Measurements from ENCODE around the gene ZDHHC5.

The ZDHHC5 gene

DNA sequence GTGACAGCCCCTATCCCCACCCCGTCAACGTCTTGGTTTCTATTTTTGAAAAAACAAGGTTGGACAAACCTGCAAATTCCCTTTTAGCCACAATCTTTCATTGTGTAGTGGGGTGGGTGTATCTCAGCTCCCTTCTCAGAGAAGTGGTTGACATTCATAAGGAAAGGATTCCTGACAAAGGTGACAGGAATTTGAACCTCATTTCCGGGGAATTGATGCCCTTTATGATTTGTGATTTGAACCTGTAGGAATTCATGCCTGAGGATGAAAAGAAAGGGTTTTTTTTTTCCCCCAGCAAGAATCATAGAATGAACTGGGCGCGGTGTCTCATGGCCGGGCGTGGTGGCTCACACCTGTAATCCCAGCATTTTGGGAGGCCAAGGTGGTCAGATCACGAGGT is 32.7 kb upstream of the ZDHHC5 start:
- no peak for TF ChIP-seq MYC (IDR thresholded peaks at IDR 0.05; ENCODE audit: low read depth, low read length)
- TF ChIP-seq, protein P1, sequence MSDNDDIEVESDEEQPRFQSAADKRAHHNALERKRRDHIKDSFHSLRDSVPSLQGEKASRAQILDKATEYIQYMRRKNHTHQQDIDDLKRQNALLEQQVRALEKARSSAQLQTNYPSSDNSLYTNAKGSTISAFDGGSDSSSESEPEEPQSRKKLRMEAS (IDR thresholded peaks at IDR 0.05; ENCODE audit: low read depth, low read length) = no peak
- TF ChIP-seq POLR2A (IDR thresholded peaks at IDR 0.05; ENCODE audit: extremely low read depth, insufficient read length) = no peak
- TF ChIP-seq, protein P2, sequence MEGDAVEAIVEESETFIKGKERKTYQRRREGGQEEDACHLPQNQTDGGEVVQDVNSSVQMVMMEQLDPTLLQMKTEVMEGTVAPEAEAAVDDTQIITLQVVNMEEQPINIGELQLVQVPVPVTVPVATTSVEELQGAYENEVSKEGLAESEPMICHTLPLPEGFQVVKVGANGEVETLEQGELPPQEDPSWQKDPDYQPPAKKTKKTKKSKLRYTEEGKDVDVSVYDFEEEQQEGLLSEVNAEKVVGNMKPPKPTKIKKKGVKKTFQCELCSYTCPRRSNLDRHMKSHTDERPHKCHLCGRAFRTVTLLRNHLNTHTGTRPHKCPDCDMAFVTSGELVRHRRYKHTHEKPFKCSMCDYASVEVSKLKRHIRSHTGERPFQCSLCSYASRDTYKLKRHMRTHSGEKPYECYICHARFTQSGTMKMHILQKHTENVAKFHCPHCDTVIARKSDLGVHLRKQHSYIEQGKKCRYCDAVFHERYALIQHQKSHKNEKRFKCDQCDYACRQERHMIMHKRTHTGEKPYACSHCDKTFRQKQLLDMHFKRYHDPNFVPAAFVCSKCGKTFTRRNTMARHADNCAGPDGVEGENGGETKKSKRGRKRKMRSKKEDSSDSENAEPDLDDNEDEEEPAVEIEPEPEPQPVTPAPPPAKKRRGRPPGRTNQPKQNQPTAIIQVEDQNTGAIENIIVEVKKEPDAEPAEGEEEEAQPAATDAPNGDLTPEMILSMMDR (IDR thresholded peaks at IDR 0.05; ENCODE audit: low read depth, low read length) = no peak
- no peak overlapping the region for H3K4me3 ChIP-seq (ENCODE audit: low read depth, low read length)
- no peak for DNase-seq (ENCODE audit: low read depth)

DNA sequence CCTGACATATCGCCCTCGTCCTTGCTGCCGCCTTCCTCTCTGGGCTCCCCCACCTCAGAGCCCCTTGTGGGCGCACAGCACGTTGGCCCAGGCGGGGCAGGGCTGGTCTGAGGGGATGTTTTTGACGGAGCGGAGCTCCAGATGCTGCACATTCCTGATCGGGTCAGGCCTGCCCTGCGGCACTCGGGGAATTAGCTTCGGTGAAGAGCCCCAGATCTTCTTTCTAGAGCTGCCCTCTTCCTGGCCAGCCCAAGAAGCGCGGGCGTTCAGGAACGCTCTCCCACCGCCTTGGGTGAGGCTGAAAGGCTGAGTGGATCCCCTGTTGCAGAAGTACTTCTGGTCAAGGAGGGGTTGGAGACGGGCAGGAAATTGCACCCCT is 30.3 kb upstream of the ZDHHC5 start:
- TF ChIP-seq, protein P1 (IDR thresholded peaks at IDR 0.05; ENCODE audit: low read depth, low read length) = no peak
- TF ChIP-seq, protein P2 (IDR thresholded peaks at IDR 0.05; ENCODE audit: low read depth, low read length) = no peak
- TF ChIP-seq POLR2A (IDR thresholded peaks at IDR 0.05; ENCODE audit: extremely low read depth, insufficient read length) (no peak), MYC (IDR thresholded peaks at IDR 0.05; ENCODE audit: low read depth, low read length) (no peak)
- DNase-seq (ENCODE audit: low read depth) = no peak
- H3K4me3 ChIP-seq (ENCODE audit: low read depth, low read length) = no peak overlapping the region

DNA sequence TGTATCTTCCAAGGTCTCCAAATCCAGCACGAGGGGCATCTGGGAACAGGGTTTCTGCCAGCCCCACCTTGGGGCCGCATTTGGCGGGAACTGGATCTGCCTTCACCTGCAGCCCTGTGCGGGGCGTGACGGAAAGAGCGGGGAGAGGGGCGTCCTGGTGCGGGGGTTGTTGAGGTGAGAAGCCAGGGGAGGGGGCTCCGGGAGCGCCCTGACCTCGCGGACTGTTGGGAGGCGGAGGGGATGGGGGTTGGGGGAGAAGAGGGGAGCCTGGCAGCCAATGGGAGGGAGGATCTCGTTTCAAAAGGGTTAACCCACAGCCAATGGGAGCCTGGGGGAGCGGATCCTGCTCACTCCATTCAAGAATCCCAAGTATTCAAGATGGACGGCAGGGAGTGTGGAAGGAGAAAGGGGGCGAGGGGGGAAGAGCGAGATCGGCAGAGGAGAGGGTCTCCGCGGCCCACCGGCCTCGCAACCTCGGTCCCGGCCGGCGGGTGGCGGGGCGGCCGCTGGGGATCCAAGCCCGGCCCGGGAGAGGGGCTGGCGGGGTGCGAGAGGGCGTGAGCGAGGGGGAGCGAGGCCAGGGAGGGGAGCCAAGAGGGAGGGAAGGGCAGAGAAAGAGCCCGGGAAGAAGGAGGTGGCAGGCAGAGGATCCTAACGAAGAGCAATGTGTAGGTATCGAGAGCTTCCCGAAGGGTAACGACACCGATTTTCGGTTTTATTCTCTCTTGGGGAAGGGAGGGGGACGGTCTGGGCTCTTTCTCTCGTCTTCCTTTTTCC is 29.7 kb upstream of the ZDHHC5 start:
- TF ChIP-seq, protein P1 (IDR thresholded peaks at IDR 0.05; ENCODE audit: low read depth, low read length) = no peak
- no peak for TF ChIP-seq MYC (IDR thresholded peaks at IDR 0.05; ENCODE audit: low read depth, low read length)
- no peak for TF ChIP-seq POLR2A (IDR thresholded peaks at IDR 0.05; ENCODE audit: extremely low read depth, insufficient read length)
- TF ChIP-seq, protein P2 (IDR thresholded peaks at IDR 0.05; ENCODE audit: low read depth, low read length) = no peak
- H3K4me3 ChIP-seq (ENCODE audit: low read depth, low read length) = no peak overlapping the region
- DNase-seq (ENCODE audit: low read depth) = no peak

DNA sequence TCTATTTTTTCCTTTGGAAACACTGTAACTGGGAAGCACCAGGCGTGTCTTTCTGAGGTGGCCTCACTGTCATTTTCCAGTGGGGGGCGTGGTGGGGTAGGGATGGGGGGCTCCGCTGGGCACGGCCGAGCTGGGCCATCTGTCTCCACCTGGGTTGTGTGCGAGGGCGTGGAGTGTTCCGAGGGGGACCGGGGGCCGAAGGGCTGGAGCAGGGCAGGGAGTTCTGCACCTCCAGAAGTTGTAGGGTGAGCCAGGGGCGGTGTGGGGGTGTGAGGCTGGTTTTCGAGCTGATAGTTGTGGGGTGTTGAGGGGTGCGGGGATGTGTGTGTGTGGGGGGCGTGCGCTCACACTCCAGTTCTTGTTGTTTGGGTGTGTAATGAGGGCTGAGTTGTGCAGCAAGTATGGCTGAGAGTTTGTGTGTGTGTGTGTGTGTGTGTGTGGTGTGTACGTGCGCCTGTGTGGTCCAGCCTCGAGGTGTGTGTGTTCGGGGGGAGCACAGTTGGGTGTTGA is 29.0 kb upstream of the ZDHHC5 start:
- H3K4me3 ChIP-seq (ENCODE audit: low read depth, low read length) = no peak overlapping the region
- no peak for DNase-seq (ENCODE audit: low read depth)
- TF ChIP-seq, protein P1 (IDR thresholded peaks at IDR 0.05; ENCODE audit: low read depth, low read length) = no peak
- no peak for TF ChIP-seq MYC (IDR thresholded peaks at IDR 0.05; ENCODE audit: low read depth, low read length)
- no peak for TF ChIP-seq POLR2A (IDR thresholded peaks at IDR 0.05; ENCODE audit: extremely low read depth, insufficient read length)
- TF ChIP-seq, protein P2 (IDR thresholded peaks at IDR 0.05; ENCODE audit: low read depth, low read length) = no peak

DNA sequence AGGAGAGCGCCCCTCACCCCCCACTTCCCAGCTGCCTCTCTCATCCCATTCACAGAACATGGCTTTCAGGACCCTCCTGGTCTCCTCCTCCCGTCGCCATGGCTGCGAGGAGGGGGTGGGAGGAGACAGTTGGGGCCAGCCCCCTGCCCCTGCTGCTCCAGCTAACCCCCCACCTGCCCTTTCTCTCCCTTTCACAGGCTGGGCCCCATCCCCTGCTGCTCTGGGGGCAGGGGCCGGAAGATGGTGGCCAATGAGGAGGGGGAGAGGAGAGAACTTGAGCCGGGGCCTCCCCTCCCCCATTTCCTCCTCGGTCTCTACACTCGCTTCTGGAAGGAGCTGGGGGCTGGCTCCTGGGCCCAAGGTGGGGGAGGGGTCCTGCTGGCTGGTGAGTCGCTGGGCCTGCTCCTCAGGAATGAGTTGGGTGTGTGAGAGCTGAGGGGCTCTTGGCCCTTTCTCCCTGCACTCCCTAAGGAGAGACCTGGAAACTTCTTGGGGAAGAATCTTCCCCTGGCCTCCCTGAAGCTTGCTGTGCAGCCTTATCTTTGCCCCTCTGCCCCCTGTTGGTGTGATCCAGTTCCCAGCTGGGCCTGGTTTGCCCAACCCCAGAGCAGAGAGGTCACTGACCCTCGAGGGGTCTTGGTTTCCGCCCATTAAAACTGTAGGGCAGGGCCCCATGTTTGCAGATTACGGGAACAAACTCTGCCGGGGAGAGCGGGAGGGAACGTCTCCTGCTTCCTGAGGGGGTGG is 28.4 kb upstream of the ZDHHC5 start:
- peak; percentile 31 for TF ChIP-seq POLR2A (IDR thresholded peaks at IDR 0.05; ENCODE audit: extremely low read depth, insufficient read length)
- TF ChIP-seq, protein P2 (IDR thresholded peaks at IDR 0.05; ENCODE audit: low read depth, low read length) = peak; percentile 20
- TF ChIP-seq, protein P1 (IDR thresholded peaks at IDR 0.05; ENCODE audit: low read depth, low read length) = 0 out of 2 replicates have a peak, but pooled peaks have one; percentile 35
- no peak; the same call in 1 of the 2 replicates for TF ChIP-seq MYC (IDR thresholded peaks at IDR 0.05; ENCODE audit: low read depth, low read length)
- DNase-seq (ENCODE audit: low read depth) = peak; percentile 91
- no peak overlapping the region for H3K4me3 ChIP-seq (ENCODE audit: low read depth, low read length)
